HG03039 (cell line): ENCODE data around the gene OSGIN1.

Experiments used
- ATAC-seq: cut with Tn5 transposase; IDR thresholded peaks from one replicate; pipeline ENCODE4 v1.9.1; 2021; ENCODE audit warnings: mild to moderate bottlenecking, moderate library complexity; ENCODE audit not compliant: unreplicated experiment

OSGIN1 gene

DNA sequence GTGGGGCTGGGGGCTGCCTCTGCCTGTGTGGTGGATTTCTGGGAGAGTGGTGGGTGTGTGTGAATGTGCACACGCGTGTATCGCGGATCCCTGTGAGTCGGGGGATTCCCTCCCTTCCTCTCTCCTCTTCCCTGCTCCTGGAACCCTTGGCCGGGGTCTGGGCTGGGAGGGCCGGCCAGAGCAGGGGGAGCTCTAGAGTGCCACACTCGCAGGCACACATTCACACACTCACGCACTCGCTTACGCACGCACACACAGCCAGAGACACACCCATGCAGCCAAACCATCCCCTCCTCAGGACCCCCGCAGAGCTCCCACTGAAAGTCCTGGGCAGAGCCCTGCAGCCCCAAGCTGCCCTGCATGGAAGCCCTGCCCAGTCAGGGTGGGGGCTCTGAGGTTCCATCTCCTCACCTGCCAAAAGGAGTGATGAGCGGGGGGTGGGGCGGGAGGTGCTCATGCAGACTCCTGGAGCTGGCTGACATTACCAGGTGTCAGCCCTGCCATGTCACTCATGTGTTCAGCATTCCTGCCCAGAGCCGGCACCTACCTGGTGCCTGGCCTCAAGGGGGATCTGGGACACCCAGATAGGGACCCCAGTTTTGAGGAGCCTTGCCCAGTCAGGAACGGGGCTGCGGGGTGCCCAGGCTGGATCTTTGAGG, 16.9 kb downstream of the OSGIN1 start:
- no peak for ATAC-seq

DNA sequence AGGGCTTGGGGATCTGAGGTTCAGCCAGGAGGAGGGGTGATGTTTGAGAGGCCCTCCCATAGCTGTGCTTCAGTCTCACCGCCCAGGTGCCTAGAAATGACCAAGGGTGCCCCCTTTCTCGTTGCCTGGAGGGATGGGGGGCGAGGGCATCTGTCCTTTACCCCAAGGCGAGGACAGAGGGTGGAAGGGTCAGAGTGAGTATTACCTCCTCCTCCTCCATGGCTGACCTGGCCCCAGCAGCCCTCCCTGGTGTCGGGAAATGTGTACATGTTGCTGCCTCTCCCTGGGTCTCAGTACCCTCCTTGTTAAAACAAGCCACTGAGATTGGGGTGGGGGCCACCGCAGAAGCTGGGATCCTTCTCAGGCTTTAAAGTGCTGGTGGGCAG, 17.4 kb downstream of the OSGIN1 start:
- ATAC-seq, result no peak

DNA sequence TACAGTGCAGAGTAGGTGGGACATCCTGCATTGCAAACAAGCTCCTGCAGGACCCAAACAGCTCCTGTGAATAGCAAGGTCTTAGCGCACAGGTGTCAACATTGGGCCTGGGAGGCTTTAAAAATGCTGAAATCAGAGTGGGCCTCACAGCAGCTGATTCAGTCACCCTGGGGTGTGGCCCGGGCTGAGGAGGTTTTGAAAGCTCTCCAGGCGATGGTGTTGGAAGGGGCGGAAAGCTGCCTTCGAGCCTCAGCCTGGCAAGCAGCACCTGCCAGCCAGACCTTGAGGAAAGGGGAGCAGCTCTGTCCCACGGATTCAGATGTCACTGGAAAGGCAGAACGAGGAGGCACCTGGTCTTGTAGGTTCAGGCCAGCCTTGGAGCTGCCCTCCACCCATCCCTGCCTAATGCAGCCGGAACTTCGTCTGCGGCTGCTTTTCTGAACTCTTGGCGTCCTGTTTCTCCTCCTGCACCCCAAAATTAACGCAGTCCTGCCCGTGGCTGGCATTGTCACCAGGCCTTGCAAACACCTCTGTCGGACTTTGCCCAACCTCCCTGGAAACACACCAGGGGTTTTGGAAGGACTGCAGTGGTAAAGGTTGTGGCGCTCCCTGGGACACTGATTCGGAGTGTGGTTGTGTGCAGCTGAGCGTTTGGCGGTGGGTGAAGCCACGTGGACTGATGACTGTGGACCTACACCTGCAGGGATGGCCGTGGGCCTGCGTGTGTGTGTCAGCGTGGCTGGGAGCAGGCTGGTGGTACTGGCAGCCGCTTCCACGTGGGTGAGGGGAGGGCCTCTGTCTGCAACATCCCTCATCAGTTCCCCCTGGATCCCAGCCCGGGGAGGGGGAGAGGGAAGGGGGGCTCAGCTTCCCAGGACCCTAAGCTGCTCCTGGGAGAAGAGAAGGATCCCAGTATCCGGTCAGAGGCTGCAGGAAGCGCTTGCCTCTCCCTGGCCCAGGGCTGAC, 18.4 kb downstream of the OSGIN1 start:
- no peak for ATAC-seq

DNA sequence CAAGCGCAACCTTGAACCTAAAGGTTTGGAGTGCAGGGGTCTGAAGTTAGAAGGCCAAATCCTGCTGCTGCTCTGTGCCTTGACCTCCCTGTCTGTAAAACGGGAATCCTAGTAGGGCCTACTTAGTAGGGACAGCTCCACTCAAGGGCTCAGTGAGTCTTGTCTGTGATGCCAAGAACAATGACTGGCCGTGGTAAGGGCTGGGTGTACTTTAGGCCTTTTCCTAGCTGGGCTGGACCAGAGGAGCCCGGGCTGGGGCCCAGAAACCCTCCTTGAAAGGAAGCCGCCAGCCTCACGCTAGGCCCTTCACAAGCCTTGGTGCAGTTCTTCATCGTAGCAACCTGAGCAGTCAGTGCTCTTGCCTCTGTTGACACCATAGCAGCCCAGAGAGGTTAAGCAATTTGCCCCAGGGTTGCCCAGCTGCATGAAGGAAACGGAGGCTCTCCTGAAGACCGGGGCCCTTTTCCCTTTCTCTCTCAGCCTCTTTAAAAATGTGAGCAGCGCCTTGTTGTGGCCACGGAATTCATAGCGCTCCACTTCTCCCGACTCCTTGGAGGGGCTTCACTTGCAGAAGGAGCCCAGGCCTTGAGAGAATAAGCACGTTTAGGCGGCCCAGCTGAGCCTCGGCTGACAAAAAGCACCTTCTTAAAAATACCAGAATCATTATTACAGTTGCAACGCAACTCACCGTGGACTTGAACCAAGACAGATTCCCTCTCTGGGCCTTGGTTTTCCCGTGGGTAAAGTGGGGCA, 19.4 kb downstream of the OSGIN1 start:
- ATAC-seq, result no peak

DNA sequence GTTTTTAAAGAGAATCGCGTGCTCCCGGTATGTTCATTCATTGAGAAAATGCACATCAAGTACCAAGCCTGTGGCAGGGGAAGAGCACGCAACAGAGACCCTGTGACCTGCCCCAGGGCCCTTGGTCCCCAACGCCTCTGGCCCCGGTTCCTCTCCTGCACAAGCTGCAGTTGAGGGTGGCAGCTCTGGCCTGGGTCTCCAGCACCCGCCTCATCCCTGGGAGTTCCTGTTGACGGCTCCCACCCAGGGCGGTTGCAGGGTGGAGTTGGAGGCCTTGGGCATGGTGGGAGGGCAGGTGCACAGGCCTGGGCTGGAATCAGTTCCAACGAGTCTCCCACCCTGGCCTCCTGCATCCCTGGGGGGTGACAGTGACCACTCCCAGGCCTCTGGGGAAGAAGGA, 20.0 kb downstream of the OSGIN1 start:
- no peak for ATAC-seq

DNA sequence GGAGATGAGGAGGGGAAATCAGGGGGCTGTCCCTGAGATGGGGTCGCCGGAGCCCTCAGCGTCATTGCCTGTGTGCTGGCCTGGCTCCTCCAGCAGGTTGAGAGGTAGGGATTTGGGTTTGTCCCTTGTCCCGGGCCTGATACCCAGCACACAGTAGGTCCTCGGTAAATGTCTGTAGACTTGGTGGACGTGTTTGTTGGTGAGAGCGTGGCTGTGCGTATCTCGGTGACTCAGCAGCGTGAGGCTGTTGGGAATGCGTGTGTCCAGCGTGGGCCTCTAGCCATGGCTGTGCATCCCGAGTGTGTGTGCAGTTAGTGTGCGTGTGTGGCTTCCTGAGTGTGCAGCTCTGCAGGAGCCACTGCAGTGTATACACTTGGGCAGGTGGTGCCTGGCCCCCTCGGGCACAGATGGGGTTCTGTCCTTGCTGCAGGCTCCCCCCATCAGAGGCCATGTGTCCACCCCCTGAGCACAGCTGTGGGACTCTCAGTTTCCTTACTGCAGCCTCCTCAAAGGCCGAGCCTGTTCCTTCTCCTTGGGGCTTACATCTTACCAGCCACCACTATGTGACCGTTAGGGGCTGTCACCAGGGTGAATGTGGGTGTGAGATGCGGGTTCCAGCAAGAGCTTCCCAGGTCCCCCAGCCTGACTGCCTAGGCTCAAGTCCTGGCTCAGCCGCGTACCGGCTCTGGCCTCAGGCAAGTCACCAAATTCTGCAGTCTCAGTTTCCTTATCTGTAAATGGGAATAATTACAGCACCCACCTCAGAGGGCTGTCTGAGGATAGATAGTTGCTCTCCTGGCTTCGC, 20.7 kb downstream of the OSGIN1 start:
- no peak for ATAC-seq

DNA sequence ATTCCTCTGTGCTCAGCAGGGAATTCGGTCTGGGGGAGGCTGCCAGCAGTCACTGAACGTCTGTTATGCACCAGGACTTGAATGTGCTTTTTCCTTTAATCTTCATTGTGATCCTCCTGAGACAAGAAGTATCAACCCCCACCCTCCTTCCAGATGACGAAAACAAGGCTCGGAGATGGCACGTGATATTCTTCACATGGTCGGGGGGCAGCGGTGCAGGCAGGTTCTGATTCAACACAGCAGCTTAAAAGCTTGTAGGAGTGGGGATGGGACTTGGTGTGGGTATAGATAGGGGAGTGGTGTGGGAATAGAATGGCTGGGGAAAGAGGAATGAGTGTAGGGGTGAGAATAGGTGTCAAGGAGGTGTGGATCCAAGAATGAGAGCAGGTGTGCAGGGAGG, 21.4 kb downstream of the OSGIN1 start:
- no peak for ATAC-seq

DNA sequence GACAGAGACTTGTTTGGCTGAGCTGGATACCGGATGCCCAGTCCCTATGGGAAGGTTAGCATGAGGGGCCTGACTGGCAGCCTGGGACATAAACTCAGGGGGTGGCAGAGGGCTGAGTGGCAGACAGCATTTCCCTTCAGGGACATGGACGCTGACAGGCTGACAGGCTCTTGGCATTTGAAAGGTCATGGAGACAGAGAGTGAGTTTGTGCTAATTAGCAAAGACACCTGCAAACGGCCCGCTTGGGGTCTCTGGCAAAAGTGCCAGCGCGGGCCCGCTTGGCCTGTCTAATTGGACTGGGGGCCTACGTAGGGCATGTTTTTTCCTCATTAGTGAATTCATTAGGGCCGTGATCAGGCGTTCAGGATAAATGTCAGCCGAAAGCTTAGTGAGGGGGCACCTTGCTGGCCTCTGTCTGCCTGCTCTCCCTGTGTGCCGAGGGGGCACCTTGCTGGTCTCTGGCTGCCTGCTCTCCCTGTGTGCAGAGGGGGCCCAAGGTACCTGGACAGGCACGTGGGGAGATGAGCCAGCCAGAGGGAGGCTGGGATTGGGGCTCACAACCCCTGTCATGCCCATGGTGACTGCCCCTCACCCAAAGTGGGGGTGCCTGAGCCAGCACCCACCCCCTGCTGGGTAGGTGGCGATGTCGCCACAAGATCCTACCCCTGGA, 22.7 kb downstream of the OSGIN1 start:
- no peak for ATAC-seq

DNA sequence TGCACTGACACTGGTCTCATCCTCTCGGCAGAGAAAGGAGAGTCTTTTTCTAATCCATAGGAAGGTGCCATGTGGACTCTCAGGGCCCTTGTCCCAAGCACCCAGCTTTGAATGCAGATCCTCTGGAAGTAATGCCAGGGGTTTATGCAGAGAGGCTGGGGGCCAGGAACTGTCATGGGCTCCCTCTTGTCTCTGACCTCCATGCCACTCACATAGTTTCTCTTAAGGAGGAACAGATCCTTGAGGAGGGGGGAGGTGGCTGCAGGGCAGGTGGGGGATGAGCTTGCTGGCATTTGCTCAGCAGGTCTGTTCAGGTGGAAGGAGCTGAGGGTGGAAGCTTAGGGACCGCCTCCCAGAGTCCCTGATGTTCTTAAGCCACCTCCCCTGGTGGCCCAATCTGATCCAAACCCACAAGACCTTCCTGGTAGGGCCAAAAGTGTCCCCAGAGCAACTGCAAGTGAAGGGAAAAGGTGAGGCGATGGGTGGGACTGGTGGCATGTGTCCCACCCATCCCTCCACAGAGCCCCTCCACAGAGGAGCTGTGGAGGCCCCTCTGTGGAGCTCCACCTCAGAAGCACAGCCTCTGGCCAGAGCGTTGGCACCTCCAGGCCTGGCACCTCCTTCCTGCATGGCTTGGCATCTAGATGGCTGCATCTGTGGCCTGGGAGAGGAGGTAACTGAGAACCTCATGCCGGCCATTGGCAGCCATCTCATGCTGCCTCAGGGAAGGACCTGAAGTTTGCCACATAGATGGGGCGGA, 24.2 kb downstream of the OSGIN1 start:
- ATAC-seq, result no peak

DNA sequence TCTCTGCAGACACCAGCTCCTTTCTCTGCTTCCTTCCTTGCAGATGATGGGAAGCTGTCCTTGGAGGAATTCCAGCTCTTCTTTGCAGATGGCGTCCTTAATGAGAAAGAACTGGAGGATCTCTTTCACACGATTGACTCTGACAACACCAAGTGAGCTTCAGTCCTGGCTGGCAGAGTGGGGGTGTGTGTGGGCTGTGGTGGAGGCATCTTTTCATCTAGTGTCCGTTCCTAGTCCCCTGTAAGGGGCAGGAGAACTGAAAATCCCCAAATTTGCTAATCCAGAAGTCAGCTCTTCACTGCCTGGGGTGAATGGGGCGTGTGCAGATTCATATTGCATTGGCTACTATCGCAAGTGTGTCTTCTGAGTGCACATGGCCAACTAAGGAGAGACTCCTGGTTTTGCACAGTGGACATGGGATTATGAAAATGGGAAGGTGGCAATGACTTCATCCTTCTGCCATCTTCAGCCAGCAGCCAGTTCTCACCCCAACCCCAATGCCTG, 25.4 kb downstream of the OSGIN1 start:
- no peak for ATAC-seq

DNA sequence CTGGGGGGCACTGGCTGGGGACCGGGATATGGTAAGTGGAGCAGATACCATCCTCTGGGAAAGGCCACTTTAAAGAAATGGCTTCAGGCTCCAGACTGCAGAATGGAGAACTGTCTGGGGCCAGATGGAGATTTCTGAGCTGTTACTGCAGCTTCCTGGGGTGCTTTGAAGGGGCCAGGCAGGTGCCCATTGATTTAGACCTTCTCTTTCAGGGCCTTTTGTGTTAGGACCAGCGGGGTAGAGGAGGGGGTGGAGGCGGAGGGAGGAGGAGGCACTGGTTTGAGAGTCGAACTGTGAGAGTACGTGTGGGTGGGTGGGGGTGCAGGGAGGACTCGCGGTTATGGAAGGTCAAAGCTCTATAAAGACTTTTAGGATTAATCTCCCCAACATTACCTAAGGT, 26.4 kb downstream of the OSGIN1 start:
- ATAC-seq, result no peak

DNA sequence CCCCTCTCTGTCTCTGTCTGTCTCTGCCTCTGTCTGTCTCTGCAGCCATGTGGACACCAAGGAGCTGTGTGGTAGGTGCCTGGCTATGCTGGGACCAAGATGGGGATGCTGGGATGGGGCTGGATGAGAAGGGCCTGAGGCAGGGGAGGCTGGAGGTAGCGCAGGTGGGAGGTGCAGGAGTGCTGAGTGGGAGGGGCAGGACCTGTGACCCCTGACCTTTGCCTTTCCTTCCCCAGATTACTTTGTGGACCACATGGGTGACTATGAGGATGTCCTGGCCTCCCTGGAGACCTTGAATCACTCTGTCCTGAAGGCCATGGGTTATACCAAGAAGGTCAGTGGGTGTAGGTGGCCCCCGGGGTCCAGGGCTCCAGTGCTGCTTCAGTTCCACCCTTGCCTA, 27.8 kb downstream of the OSGIN1 start:
- ATAC-seq, result no peak

DNA sequence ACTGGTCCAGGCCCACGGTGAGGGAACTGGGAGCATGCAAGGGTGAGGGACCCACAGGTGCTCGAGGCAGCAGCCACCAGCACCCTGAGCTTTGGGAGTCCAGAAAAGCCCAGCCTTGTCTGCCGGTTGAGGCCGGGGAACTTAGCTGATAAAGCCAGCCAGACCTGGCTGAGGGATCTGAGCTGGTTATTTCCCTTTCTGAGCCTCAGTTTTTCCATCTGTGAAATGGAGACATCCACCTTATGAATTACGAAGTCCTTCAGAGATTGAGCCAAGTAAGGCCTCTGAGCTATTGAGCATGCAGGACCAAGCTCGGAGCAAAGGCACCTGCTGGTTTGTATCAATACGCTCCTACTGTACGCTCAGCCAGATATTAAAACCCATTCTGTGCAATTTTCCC, 28.8 kb downstream of the OSGIN1 start:
- ATAC-seq, result no peak

DNA sequence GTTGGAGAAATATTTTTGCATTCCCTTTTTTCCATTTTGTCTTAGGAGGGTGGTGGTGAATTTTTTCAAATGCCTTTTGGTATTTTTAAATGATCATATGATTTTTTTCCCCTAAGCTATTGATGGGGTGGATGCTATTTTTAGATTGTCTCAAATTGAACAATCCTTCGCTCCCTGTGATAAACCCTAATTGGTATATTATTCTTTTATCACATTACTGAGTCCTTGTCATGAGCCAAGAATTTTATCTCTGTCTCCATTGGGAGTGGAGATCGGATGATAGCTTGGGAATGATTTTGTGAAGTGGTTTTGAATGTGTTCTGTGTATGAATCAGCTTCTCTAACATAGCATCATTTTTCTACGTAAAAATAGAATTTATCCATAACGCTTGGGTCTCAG, 30.5 kb downstream of the OSGIN1 start:
- ATAC-seq, result no peak

DNA sequence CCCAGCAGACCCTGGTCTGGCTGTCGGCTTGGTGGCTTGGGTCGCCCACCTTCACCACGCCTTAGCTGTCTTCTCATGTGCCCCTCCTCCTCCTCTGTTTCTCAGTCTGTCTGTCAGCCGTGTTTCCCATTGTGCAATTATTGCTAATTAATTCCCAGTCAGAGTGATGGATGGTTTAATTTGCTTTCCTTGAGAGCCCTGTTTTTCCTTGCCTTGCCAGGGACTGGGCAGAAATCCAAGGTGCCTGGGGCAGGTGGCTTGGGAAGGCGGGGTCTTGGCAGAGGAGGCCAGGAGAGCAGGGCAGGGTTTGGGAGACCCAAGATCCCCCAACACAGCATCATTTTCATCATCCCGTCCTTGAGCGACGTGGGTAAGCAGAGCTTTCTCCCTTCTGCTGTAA, 36.3 kb downstream of the OSGIN1 start:
- no peak for ATAC-seq

DNA sequence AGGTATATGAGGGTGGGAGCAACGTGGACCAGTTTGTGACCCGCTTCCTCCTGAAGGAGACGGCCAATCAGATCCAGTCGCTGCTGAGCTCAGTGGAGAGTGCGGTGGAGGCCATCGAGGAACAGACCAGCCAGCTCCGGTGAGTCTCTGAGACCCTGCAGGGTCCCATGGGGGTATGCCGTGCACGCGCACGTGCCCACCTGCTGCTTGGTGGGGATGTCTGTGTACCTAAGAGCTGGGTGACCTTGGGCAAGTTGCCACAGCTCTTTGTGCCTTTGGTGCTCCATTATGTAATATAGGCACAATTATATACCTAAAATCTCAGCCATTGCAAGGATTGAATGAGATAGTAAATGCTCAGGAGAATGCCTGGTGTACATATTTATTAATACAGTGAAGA, 37.5 kb downstream of the OSGIN1 start:
- ATAC-seq, result no peak

DNA sequence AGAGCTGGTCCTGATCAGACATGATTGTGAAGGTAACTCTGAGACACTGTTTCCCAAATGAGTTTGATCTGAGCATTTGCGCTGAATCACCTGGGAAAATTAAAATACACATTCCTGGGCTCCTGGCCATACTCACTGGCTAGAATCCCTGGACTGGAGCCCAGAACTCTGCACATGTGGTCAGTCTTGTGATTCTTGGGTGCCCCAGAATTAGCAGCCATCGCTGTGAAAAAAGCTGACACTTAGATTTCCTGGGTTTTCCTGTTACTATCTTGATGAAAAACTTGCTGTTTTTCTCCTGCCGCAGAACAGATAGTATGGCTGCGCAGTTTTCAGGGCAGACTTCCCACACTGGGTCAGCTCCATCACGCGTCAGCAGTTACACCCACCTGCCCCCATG, 39.6 kb downstream of the OSGIN1 start:
- ATAC-seq, result no peak

DNA sequence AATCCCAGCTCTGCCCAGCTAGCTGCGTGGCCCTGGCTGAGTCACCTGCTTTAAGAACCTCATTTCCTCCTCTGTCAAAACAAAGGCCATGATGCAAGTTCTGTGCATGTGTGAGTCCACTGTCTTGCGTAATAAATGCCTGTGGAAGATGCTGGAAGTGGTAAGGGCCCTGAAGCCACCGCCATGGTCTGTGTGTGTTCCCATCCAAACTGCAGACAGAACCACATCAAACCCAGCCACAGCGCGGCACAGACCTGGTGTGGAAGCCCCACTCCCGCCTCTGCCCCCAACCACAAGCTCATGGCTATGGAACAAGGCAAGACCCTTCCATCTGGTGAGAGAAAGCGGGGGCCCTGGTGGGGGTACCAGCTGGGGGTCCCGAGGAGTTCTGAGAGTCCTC, 41.0 kb downstream of the OSGIN1 start:
- no peak for ATAC-seq

DNA sequence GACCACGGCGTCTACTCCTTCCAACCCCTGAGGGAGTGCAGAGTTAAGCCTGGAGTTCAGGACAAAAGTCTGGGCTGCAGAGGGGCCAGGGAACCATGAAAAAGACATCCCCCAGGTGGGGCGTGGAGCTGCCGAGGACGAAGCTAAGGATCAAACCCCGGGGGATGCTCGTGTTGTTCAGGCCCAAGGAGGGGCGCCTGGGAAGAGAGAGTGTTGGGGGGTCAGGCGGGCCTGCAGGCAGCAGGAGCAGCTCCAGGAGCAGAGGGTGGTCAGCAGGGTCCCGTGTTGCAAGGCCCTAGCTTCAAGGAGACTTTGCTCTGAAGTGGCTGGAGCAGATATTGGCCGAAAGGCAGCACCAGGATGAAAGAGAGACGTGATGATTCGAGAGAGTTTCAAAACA, 41.7 kb downstream of the OSGIN1 start:
- ATAC-seq, result no peak
